ACHN (cell line): ENCODE data around the gene SLC25A41.

Source experiments
- DNase-seq: peaks from one replicate; pipeline ENCODE4 v3.0.0-alpha.2; 2015
- in situ Hi-C: cut with HindIII; loops from 2 replicates; pipeline ENCODE4 v1.10.0; 2017; ENCODE audit warnings: low sequenced_read_pairs, low pct_ligation_motif_present, low pct_unique_long_range_greater_than_20kb

The SLC25A41 gene

DNA sequence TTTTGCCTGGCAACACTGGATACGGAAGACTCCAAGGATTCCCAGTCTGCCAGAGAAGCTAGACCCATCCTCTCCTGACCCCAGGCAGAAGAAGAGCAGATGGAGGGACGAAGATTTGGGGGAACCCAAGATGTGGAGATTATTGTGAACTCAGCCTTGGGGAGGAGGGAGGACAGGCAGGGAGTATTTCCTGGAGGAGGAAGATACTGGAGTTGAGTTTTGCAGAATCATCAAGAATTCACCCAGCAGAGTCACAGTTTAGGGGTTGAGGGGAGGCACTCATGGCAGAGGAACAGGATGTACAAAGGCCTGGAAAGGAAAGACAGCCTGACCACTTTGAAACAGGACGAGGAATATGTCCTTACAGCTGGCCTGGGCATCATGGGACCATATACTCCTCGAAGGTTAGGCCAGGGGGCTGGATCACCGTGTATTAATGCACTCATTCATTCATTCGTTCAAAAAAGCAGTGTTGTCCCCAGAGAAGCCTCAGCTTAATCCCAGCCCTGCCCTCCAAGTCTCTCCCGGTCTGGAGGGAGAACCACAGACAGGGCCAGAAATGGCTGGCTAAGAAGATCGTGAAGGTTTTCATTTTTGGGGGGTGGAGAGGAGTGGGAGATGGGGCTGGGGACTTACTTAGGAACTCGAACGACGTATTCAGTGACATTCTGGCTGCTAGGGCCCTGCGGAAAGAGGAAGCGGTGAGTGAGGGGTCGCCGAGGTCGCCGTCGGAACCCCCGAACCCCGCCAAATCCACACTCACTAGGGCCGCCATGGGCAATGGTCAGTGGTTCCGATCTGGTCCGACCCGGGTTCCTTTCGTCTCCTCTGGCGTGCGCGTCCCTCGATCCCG lies 41.1 kb downstream of the SLC25A41 start:
- DNase-seq, result no peak
- in situ Hi-C loops, result no loop called here

DNA sequence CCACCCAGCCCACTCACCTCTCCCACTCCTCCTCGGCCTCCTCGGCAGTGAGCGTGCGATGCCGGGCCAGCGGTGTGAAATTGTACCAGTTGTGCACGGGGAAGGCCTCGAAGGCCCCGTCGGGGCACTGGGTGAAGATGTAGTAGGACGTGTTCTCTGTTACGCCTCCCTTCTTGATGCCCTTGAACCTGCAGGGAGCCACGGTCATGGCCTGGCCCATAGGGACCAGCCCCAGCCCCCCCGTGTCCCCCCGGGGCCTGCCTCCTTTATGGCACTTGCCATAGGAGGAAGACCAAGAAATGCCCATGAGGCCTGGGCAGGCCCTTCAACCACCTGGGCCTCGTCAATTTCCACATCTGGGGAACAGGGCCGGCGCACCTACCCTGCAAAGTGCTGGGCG lies 46.2 kb downstream of the SLC25A41 start:
- in situ Hi-C loops, result no loop called here
- DNase-seq, result no peak

DNA sequence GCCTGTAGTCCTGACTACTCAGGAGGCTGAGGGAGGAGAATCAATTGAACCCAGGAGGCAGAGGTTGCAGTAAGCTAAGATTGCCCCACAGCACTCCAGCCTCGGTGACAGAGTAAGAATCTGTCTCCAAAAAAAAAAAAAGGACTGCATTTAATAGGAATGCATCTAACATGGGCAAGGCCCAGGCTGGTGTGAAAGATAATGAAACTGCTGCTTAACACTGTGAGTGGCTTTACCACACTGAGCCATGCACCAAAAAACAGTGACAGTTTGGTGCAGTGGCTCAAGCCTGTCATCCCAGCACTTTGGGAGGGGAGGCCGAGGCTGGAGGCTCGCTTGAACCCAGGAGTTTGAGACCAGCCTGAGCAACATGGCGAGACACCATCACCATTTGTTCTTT lies 49.2 kb downstream of the SLC25A41 start:
- in situ Hi-C loops, result no loop called here
- DNase-seq, result no peak

DNA sequence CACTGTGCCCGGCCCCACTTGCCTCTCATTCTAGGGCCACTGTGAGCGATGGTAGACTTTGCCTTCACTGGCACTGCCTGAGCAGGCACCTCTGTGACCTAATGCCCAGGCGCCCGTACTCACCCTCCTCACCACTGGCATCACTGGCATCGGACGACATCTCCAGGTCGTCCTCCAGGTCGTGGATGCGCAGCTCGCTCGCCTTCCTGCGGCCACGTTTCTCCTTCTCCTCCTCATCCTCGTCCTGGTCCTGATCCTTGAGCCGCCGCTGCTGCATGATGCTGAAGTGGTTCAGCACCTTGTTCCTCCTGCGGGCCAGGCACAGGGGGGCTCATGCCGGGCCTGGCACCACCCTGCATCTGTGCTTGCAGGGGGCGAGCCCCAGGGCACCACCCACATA lies 50.4 kb downstream of the SLC25A41 start:
- in situ Hi-C loops, result no loop called here
- no peak for DNase-seq

DNA sequence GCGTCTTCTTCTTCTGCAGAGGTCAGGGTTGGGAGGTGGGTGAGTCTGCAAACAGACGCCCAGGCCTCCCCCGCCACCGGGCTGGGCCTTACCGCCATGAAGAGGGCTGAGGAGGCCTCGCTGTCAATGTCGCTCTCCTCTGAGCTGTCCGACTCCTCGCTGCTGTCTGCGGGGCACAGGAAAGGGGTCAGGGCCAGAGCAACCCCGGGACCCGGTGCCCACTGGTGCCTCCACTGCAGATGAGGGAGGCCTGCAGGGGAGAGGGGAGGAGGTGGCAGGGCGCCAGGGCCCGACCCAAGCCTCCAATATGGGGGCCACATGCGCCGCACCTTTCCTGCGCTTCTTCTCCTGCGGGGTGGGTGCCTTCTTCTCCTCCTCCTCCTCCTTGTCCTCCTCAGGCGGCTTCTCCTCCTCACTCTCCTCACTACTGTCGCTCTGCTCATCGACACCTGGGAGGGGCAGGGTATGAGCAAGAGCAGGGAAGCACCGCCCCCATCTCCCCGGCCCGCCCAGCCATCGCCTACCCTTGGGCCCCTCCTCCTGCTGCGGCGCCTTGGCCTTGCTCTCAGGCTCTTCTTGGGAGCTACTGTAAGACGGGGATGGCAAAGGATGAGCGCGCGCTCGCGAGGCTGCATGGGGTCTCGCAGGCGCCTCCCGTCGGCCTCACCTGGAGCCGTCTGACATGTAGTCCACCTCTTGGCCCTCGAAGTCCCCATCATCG lies 52.4 kb downstream of the SLC25A41 start:
- in situ Hi-C loops, result no loop called here
- DNase-seq, result no peak

DNA sequence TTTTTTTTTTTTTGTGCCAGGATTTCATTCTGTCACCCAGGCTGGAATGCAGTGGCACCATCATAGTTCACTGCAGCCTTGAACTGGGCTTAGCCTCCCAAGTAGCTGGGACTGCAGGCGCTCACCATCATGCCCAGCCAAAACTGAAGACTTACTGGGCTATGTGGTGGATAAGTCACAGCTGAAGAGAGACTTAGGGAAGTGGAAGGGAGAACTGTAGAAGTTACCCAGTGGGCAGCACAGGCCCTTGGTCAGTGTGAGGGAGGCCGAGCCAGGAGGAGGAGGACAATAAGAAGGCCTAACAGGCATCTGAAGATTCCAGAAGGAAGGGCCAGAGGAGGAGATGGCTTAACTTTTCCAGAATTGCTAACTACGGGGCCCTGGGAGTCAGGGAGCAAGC lies 53.8 kb downstream of the SLC25A41 start:
- in situ Hi-C loops, result no loop called here
- no peak for DNase-seq

DNA sequence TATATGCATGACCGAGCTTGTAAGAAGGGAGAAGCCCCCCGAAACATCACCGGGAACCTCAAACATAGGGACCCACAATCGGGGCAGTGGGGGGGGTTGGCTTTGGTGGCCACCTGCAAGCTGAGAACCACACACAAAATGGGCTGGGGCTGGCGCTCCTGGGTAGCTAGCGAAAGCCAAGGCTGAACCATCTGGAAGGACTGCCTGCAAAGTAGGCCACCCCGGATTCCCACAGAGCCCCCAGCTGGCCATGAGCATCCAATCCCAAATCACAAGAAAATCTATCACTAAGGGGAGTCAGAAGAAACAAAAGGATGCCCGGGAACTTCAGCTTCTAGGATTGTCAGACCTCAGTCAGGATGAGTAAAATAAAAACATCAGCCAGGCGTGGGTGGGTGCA lies 55.1 kb downstream of the SLC25A41 start:
- in situ Hi-C loops, result no loop called here
- no peak for DNase-seq

- peak; percentile 81 for DNase-seq
Measured at GRCh38 chr19:6378041-6378440, 55.5 kb downstream of the SLC25A41 start.

DNA sequence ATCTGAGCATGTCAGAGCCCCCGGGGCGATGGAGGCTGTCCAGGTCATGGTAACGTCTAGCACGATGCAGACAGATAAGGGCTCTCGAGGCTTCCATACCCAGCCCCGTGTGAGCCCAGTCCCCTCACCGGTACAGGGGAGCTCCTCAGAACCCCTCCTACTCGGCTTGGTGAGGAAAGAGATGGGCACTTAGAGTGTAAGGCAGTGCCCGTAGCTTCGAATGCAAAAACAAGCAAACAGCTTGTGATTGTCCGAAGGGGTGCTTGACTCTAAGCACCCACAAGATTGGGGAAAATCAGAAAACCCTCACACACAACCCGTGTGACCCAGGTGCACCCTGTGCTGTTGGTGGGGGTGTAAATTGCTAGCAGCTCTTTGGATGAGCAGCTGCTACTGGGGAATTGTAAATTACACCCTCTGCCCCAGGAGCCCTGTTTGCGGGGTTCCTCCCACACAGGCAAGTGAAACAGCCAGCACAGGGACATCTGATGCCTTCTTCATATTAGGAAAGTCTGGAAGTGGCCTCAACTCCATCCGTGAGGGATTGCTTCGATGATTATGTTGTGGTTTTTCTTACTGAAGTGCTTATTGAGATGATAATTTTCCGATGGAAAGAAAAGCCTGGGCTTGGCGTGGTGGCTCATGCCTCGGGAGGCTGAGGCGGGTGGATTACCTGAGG lies 56.9 kb downstream of the SLC25A41 start:
- in situ Hi-C loops, result no loop called here
- no peak for DNase-seq

More at GRCh38 chr19:6378041-6378440, 55.5 kb downstream of the SLC25A41 start:
- in situ Hi-C loops, result no loop called here
